K562 (cell line): ENCODE results near the gene SIGLEC15. TPM values are rescaled to one million over a fixed set of nuclear protein-coding genes. Genes with fewer than 3 reads are reported as not detected.

Experiments
- ATAC-seq: fragments of 200-7000 bp; cut with Tn5 transposase; 3 replicates; pipeline ENCODE4 v1.9.1; 2020; ENCODE audit warnings: moderate library complexity
- BruUV-seq: library from RNA; stranded (reverse); fragments of 400-500 nt; replicated peaks from 2 replicates; lab custom pipeline; 2021; lab: Mats Ljungman, UMichigan
- CTCF ChIA-PET: fragments of 300-600 bp; formaldehyde crosslinking; extraction: SDS; loops from one replicate; lab custom pipeline; 2021; ENCODE audit warnings: low intra/inter-chr PET ratio; lab: Yijun Ruan, JAX
- POLR2A ChIA-PET: fragments of 300-600, 350-650 bp; sonication (Branson Sonifier 250); formaldehyde crosslinking; extraction: SDS; loops from one replicate; lab custom pipeline; 2021; ENCODE audit warnings: antibody characterized with exemption, inconsistent platforms; lab: Yijun Ruan, JAX
- DNase-seq, 4 experiments: peaks; one replicate each; pipeline versions ENCODE4 v3.0.0 to v3.0.0-alpha.2; 2011 to 2018; ENCODE audit warnings: low spot score in 3 of 4, mixed read lengths in 3 of 4; ENCODE audit errors: extremely low read depth in 1 of 4
- FAIRE-seq: peaks from 2 replicates; lab custom pipeline; 2011; peaks lifted over from hg19 to GRCh38; lab: Jason Lieb, UNC
- H2AFZ ChIP-seq: 2 replicates; pipeline ENCODE4 v1.6.0; 2011; ENCODE audit warnings: low read depth, low read length, control low read depth, inconsistent platforms
- H3K27ac ChIP-seq: fragments of 200-600 bp; 3 replicates; pipeline ENCODE4 v1.8.0; 2011; ENCODE audit warnings: low read depth, mild to moderate bottlenecking, control low read depth, inconsistent platforms, low read length, moderate library complexity, mixed read lengths; ENCODE audit errors: extremely low read depth
- H3K27me3 ChIP-seq, 2 experiments: fragments of 300-600 bp in 1 of 2; 2 replicates in 1 of 2; 3 replicates in 1 of 2; pipeline versions ENCODE4 v1.6.0 to v1.8.0; 2011; ENCODE audit warnings: inconsistent platforms in 2 of 2, low read length in 2 of 2, mild to moderate bottlenecking in 1 of 2, mixed read lengths in 1 of 2, moderate library complexity in 1 of 2; ENCODE audit not compliant: control insufficient read depth in 2 of 2, insufficient read depth in 2 of 2
- H3K36me3 ChIP-seq: fragments of 300-600 bp; 3 replicates; pipeline ENCODE4 v1.8.0; 2011; ENCODE audit warnings: mild to moderate bottlenecking, low read length, inconsistent platforms; ENCODE audit not compliant: control insufficient read depth, insufficient read depth
- H3K4me1 ChIP-seq, 2 experiments: fragments of 200-600 bp in 1 of 2; replicated peaks in 1 of 2; 2 replicates in 1 of 2; 3 replicates in 1 of 2; pipeline versions ENCODE4 v1.5.1 to v1.8.0; 2011; ENCODE audit warnings: inconsistent platforms in 2 of 2, low read length in 2 of 2, mild to moderate bottlenecking in 1 of 2, mixed read lengths in 1 of 2, moderate library complexity in 1 of 2; ENCODE audit not compliant: control insufficient read depth in 2 of 2, insufficient read depth in 2 of 2
- H3K4me2 ChIP-seq: 2 replicates; pipeline ENCODE4 v1.6.1; 2011; ENCODE audit warnings: low read length, control low read depth, inconsistent platforms, mixed read lengths; ENCODE audit not compliant: insufficient read depth
- H3K4me3 ChIP-seq: fragments of 200-600 bp; sonication (generic), shearing (Covaris generic); 2 replicates; pipeline ENCODE4 v1.5.1; 2016; ENCODE audit warnings: control low read depth, inconsistent platforms
- H3K79me2 ChIP-seq: fragments of 200-600 bp; 3 replicates; pipeline ENCODE4 v1.8.0; 2011; ENCODE audit warnings: low read length, inconsistent platforms; ENCODE audit not compliant: control insufficient read depth, insufficient read depth
- H3K9ac ChIP-seq, 2 experiments: 2 replicates each; pipeline versions ENCODE4 v1.6.0 to v1.6.1; 2011; ENCODE audit warnings: low read depth in 2 of 2, low read length in 2 of 2, control low read depth in 1 of 2, inconsistent platforms in 1 of 2, mild to moderate bottlenecking in 1 of 2, mixed read lengths in 1 of 2; ENCODE audit not compliant: insufficient read depth in 1 of 2
- H3K9me1 ChIP-seq: one replicate; pipeline ENCODE4 v1.6.0; 2011; ENCODE audit warnings: inconsistent platforms, mild to moderate bottlenecking, low read length, moderate library complexity; ENCODE audit not compliant: control insufficient read depth, insufficient read depth
- H3K9me3 ChIP-seq: replicated peaks from 2 replicates; pipeline ENCODE4 v1.5.1; 2011; ENCODE audit warnings: low read depth, low read length, inconsistent platforms; ENCODE audit not compliant: control insufficient read depth, insufficient read depth
- H4K20me1 ChIP-seq: replicated peaks from 2 replicates; pipeline ENCODE4 v1.6.1; 2011; ENCODE audit warnings: low read length, inconsistent platforms, mixed read lengths; ENCODE audit not compliant: control insufficient read depth, insufficient read depth
- BCOR ChIP-seq: fragments of 450-650 bp; IDR thresholded peaks from 2 replicates; pipeline ENCODE4 v1.6.1; 2016
- CCAR2 ChIP-seq: fragments of 200-400 bp; formaldehyde crosslinking; IDR thresholded peaks from 2 replicates; pipeline ENCODE4 v1.6.1; 2017; ENCODE audit warnings: mild to moderate bottlenecking, low read depth, low read length
- CEBPG ChIP-seq, 3 experiments: fragments of 200-800 bp in 1 of 3; sonication (Bioruptor generic) in 1 of 3; sonication (generic) in 1 of 3; formaldehyde crosslinking in 1 of 3; IDR thresholded peaks in 2 of 3; conservative IDR thresholded peaks in 1 of 3; 2 replicates each; pipeline versions ENCODE4 v1.6.1 to v1.8.0; 2016 to 2022; ENCODE audit warnings: missing compliant biosample characterization in 2 of 3, missing genetic modification characterization in 2 of 3, mild to moderate bottlenecking in 1 of 3, missing genetic modification reagents in 1 of 3
- FOSL1 ChIP-seq: fragments of 200-800 bp; sonication (Bioruptor generic); conservative IDR thresholded peaks from 2 replicates; pipeline ENCODE4 v1.6.1; 2016; ENCODE audit warnings: missing genetic modification characterization, missing compliant biosample characterization
- GABPB1 ChIP-seq: sonication (generic); formaldehyde crosslinking; IDR thresholded peaks from 2 replicates; pipeline ENCODE4 v1.8.0; 2022; ENCODE audit warnings: mild to moderate bottlenecking, missing genetic modification reagents
- KLF10 ChIP-seq: fragments of 250-450 bp; sonication (Bioruptor Pico); IDR thresholded peaks from 2 replicates; pipeline ENCODE4 v1.6.1; 2021; ENCODE audit warnings: matching md5 sums
- MCM5 ChIP-seq: fragments of 450-650 bp; IDR thresholded peaks from 2 replicates; pipeline ENCODE4 v1.6.1; 2016; ENCODE audit warnings: low read depth
- PML ChIP-seq: IDR thresholded peaks from 2 replicates; pipeline ENCODE4 v1.6.1; 2012; ENCODE audit warnings: low read length, inconsistent platforms
- SAP30 ChIP-seq: fragments of 200-600 bp; sonication (generic); IDR thresholded peaks from 2 replicates; pipeline ENCODE4 v1.6.1; 2012; ENCODE audit warnings: borderline replicate concordance, low read depth, mild to moderate bottlenecking, moderate library complexity, low read length, control low read depth, inconsistent platforms; ENCODE audit not compliant: insufficient read depth, poor library complexity, severe bottlenecking
- ZNF41 ChIP-seq: fragments of 250-450 bp; sonication (Bioruptor Pico); conservative IDR thresholded peaks from 2 replicates; pipeline ENCODE4 v1.4.0; 2020; ENCODE audit warnings: mild to moderate bottlenecking
- ZNF436 ChIP-seq: fragments of 250-450, 450-650 bp; sonication (Bioruptor Pico); formaldehyde crosslinking; IDR thresholded peaks from 2 replicates; pipeline ENCODE4 v1.7.0; 2020; ENCODE audit warnings: mild to moderate bottlenecking
- ZNF76 ChIP-seq: fragments of 250-450 bp; sonication (Bioruptor Pico); IDR thresholded peaks from 2 replicates; pipeline ENCODE4 v1.4.0; 2020; ENCODE audit warnings: mild to moderate bottlenecking, moderate library complexity, borderline replicate concordance
- WGBS: fragments of 100-300 bp; shearing (Covaris generic); methylation state at CpG from one replicate; pipeline ENCODE4 v1.1.6; 2016; ENCODE audit warnings: low coverage, mixed read lengths; ENCODE audit not compliant: insufficient coverage; ENCODE audit errors: missing lambda C conversion rate; 5-methylcytosine and 5-hydroxymethylcytosine counted together
- in situ Hi-C: fragments of 300-500 bp; cut with MboI; formaldehyde crosslinking; loops from 4 replicates; pipeline ENCODE4 v1.15.0; 2018; ENCODE audit warnings: inconsistent platforms, mixed read lengths
- intact Hi-C: fragments of 100-400 bp; cut with micrococcal nuclease; formaldehyde crosslinking; loops from 2 replicates; pipeline ENCODE4 v1.14.2; 2022
- polyA plus RNA-seq, 8 experiments: library from polyadenylated mRNA; depleted of rRNA in 4 of 8; stranded (reverse) in 5 of 8; unstranded in 3 of 8; fragments of >200 nt; fragmentation: Nextera tagmentation in 2 of 8; fragmentation: Illumina TruSeq in 1 of 8; extraction: Ambion mirVana in 2 of 8; extraction: Trizol in 1 of 8; gene quantifications; 2 replicates each; pipeline versions ENCODE4 v1.2.1 to v1.2.3, GENCODE V29; 2011 to 2014; ENCODE audit warnings: inconsistent platforms in 1 of 8, missing spikeins in 1 of 8
- total RNA-seq, 7 experiments: library from RNA; depleted of rRNA in 6 of 7; stranded (reverse); fragments of >200 nt in 6 of 7; fragmentation: Illumina TruSeq in 2 of 7; extraction: Trizol in 2 of 7; gene quantifications; 2 replicates each; pipeline versions ENCODE4 v1.2.1 to v1.2.3, GENCODE V29; 2011 to 2021; ENCODE audit warnings: low replicate concordance in 1 of 7
- TF ChIP-seq, protein P1 (sequence below): fragments of 250-450 bp; sonication (Bioruptor Pico); IDR thresholded peaks from 2 replicates; pipeline ENCODE4 v1.4.0; 2020; ENCODE audit warnings: mild to moderate bottlenecking, moderate library complexity

SIGLEC15 gene
- total and polyA plus RNA-seq, 9 of the 15 experiments (the other 6 are each of a cell fraction or from before 2014, with no cell fraction given), result not detected

DNA sequence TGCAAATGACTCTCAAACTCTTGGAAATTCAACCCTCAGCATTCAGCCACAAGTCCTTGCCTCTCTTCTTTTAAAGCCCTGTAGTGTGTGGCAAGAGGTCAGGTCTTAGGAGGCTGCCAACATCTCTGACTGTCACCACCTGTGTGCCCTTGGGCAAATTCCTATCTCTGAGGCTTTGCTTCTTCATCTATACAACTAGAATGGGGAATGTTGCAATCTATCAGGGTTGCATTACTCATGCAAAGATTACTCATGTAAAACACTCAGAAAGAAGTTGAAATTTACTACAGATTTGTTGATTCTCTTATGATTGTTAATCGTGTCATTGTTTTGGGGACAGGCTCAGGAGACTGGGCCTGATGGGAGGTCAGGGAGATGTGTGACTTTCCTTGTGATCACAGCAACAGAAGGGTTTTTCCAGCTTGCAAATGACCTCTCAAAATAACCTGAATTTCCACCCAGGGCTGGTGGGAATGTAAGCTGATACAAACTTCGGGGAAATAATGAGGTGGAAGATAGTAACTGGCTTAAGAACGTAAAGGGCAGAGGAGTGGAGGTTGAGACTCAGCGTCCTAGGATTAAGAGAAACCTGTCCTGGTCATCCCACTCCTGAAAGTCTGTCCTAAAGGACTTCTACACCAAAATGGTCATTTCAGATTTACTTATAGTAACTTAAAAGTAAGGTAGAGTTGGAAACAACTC, 32.1 kb upstream of the SIGLEC15 start:
- DNase-seq, result no peak
- Histone ChIP-seq H3K4me1 (no peaks in the 10 kb centered on the region), H3K27me3 (no peaks in the 10 kb centered on the region), H3K4me3 (no peak overlapping the region), H3K36me3 (no peaks in the 10 kb centered on the region), H2AFZ (no peak overlapping the region), H3K79me2 (no peaks in the 10 kb centered on the region), H3K4me2 (no peak overlapping the region), H4K20me1 (no peaks in the 10 kb centered on the region), H3K9me3 (no peaks in the 10 kb centered on the region), H3K9ac (no peak overlapping the region), H3K9me1 (no peaks in the 10 kb centered on the region), H3K27ac (no peak overlapping the region)
- in situ Hi-C loops (no loop called here), intact Hi-C loops (no loop called here)
- 0% methylated on average over 4 of the region's 4 CpGs for WGBS
- TF ChIP-seq FOSL1 (tag), result peak; percentile 44; the same call in 1 of the 2 replicates
- no peak for TF ChIP-seq CEBPG (CRISPR knock-in tag; IDR thresholded peaks at IDR 0.05)
- TF ChIP-seq CEBPG (tag; conservative IDR thresholded peaks at IDR 0.05 in 1 of 2, IDR thresholded peaks at IDR 0.05 in 1 of 2), result peak in 1 of 2 experiments; percentile 65; a peak in 2 of 4 replicates
- TF ChIP-seq CCAR2, result no peak
- ChIA-PET POLR2A (no interaction called here), CTCF (no interaction called here)
- no peak for ATAC-seq
- no peak for FAIRE-seq
- no TSS peak for BruUV-seq

DNA sequence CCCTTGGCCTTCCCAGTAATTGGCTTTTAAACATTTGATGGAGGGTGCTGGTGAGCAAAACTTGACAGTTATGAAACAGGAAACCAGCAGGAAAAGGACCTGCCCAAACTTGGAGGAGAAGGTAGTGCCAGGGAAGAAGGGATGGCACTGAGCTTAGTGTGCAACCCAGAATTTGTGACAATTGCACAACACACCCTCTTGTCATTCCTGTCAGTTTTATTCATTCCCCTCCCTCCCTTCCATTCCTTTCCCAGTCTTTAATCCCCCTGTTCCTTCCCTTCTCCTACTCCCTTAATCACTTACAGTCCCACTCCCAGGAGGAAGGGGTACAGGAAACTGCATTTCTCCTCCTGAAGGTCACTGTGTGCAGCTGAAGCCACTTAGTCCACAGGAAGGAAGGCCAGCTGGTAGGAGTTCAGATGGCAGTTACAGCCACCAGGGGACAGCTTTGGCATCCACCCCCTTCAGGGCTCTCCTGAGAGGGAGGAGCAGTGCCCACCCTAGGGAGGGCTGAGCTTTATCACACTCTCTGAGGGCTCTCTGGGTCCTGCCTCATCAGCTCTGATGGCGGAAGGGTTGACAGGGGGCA, 24.0 kb upstream of the SIGLEC15 start:
- ChIA-PET POLR2A (no interaction called here), CTCF (no interaction called here)
- H3K4me2 ChIP-seq, result no peak overlapping the region
- in situ Hi-C loops (no loop called here), intact Hi-C loops (no loop called here)
- no peaks in the 10 kb centered on the region for H3K79me2 ChIP-seq
- no peak for FAIRE-seq
- no peak for DNase-seq
- H2AFZ ChIP-seq, result no peak overlapping the region
- H3K9ac ChIP-seq, result no peak overlapping the region
- no peaks in the 10 kb centered on the region for H4K20me1 ChIP-seq
- no peak overlapping the region for H3K4me3 ChIP-seq
- TF ChIP-seq KLF10 (CRISPR knock-in tag) (no peak), ZNF41 (CRISPR knock-in tag) (no peak), GABPB1 (CRISPR knock-in tag) (no peak), PML (no peak), ZNF76 (CRISPR knock-in tag) (no peak), MCM5 (no peak), SAP30 (no peak), BCOR (no peak), ZNF436 (CRISPR knock-in tag) (no peak)
- TF ChIP-seq, protein P1, sequence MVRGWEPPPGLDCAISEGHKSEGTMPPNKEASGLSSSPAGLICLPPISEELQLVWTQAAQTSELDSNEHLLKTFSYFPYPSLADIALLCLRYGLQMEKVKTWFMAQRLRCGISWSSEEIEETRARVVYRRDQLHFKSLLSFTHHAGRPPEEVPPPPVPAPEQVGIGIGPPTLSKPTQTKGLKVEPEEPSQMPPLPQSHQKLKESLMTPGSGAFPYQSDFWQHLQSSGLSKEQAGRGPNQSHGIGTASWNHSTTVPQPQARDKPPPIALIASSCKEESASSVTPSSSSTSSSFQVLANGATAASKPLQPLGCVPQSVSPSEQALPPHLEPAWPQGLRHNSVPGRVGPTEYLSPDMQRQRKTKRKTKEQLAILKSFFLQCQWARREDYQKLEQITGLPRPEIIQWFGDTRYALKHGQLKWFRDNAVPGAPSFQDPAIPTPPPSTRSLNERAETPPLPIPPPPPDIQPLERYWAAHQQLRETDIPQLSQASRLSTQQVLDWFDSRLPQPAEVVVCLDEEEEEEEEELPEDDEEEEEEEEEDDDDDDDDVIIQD (CRISPR knock-in tag), result no peak
- BruUV-seq, result no TSS peak
- H3K27me3 ChIP-seq, result no peaks in the 10 kb centered on the region; a peak in 1 of 5 replicates
- no peaks in the 10 kb centered on the region for H3K9me1 ChIP-seq
- H3K27ac ChIP-seq, result no peak overlapping the region
- H3K4me1 ChIP-seq, result no peaks in the 10 kb centered on the region
- no peaks in the 10 kb centered on the region for H3K36me3 ChIP-seq
- no peaks in the 10 kb centered on the region for H3K9me3 ChIP-seq
- no peak for ATAC-seq
- WGBS, result 9% methylated on average over 1 of the region's 1 CpG
